ENCODE measurements around the gene SEMA6A. TPM values are rescaled to one million over a fixed set of nuclear protein-coding genes. Genes with fewer than 3 reads are reported as not detected.

The SEMA6A gene
- polyA plus RNA-seq, 1 donor (not counting 4 experiments of a cell fraction or from before 2014, with no cell fraction given), result 0.68 TPM

GRCh38 chr5:116581910-116582309, 7.3 kb upstream of the SEMA6A start:
- no peaks in the 10 kb centered on the region for H3K36me3 ChIP-seq (ENCODE audit: control insufficient read depth in 2 of 2, extremely low read depth in 1 of 2, insufficient read depth in 2 of 2, low read length in 2 of 2)
- H3K4me3 ChIP-seq (ENCODE audit: control insufficient read depth in 2 of 3, extremely low read depth in 1 of 3, insufficient read depth in 2 of 3, low read depth in 1 of 3, low read length in 3 of 3), result no peak overlapping the region
- no peaks in the 10 kb centered on the region for H3K9me3 ChIP-seq (ENCODE audit: control insufficient read depth, low read depth, low read length)
- peaks cover 14% of the 10 kb centered on the region for H3K4me1 ChIP-seq (ENCODE audit: control insufficient read depth, extremely low read depth, insufficient read depth, low read length)
- no peaks in the 10 kb centered on the region for H3K9me1 ChIP-seq (ENCODE audit: control insufficient read depth, extremely low read depth, insufficient read depth, low read length)
- no peak overlapping the region for H3K4me2 ChIP-seq (ENCODE audit: control insufficient read depth, extremely low read depth, insufficient read depth, low read depth, low read length)
- H3K27ac ChIP-seq (ENCODE audit: control insufficient read depth, insufficient read depth, low read length), result no peak overlapping the region
- no peak overlapping the region for H2AFZ ChIP-seq (ENCODE audit: control insufficient read depth, low read length)
- dilution Hi-C loops (cut with MboI; ENCODE audit: extremely low pct_ligation_motif_present, low sequenced_read_pairs), result no loop called here
- DNase-seq (ENCODE audit: low read depth, low spot score) (no peak), FAIRE-seq (no peak)
- H4K20me1 ChIP-seq (ENCODE audit: control insufficient read depth, extremely low read depth, insufficient read depth, low read length), result no peaks in the 10 kb centered on the region
- no peaks in the 10 kb centered on the region for H3K79me2 ChIP-seq (ENCODE audit: control insufficient read depth, insufficient read depth, low read length)
- no peak overlapping the region for H3K9ac ChIP-seq (ENCODE audit: control insufficient read depth, extremely low read depth, insufficient read depth, low read length)
- peaks cover 2% of the 10 kb centered on the region for H3K27me3 ChIP-seq (ENCODE audit: control insufficient read depth, extremely low read depth, insufficient read depth, low read length)
- no peak for TF ChIP-seq CTCF (optimal IDR thresholded peaks at IDR 0.05 in 1 of 3, IDR thresholded peaks at IDR 0.05 in 1 of 3, conservative IDR thresholded peaks at IDR 0.05 in 1 of 3; ENCODE audit: extremely low read depth in 1 of 3, insufficient read depth in 2 of 3, low read length in 3 of 3)
- no peak for TF ChIP-seq EZH2 (IDR thresholded peaks at IDR 0.05; ENCODE audit: low read length)

GRCh38 chr5:116579144-116579543, 4.5 kb upstream of the SEMA6A start:
- Histone ChIP-seq H2AFZ (ENCODE audit: control insufficient read depth, low read length) (no peak overlapping the region), H3K9me1 (ENCODE audit: control insufficient read depth, extremely low read depth, insufficient read depth, low read length) (no peaks in the 10 kb centered on the region), H3K27me3 (ENCODE audit: control insufficient read depth, extremely low read depth, insufficient read depth, low read length) (peaks cover 3% of the 10 kb centered on the region), H3K9me3 (ENCODE audit: control insufficient read depth, low read depth, low read length) (no peaks in the 10 kb centered on the region), H3K79me2 (ENCODE audit: control insufficient read depth, insufficient read depth, low read length) (no peaks in the 10 kb centered on the region), H3K4me3 (ENCODE audit: control insufficient read depth in 2 of 3, extremely low read depth in 1 of 3, insufficient read depth in 2 of 3, low read depth in 1 of 3, low read length in 3 of 3) (no peak overlapping the region), H4K20me1 (ENCODE audit: control insufficient read depth, extremely low read depth, insufficient read depth, low read length) (no peaks in the 10 kb centered on the region), H3K4me1 (ENCODE audit: control insufficient read depth, extremely low read depth, insufficient read depth, low read length) (peaks cover 13% of the 10 kb centered on the region), H3K4me2 (ENCODE audit: control insufficient read depth, extremely low read depth, insufficient read depth, low read depth, low read length) (no peak overlapping the region), H3K36me3 (ENCODE audit: control insufficient read depth in 2 of 2, extremely low read depth in 1 of 2, insufficient read depth in 2 of 2, low read length in 2 of 2) (no peaks in the 10 kb centered on the region), H3K9ac (ENCODE audit: control insufficient read depth, extremely low read depth, insufficient read depth, low read length) (no peak overlapping the region), H3K27ac (ENCODE audit: control insufficient read depth, insufficient read depth, low read length) (no peak overlapping the region)
- FAIRE-seq (no peak), DNase-seq (ENCODE audit: low read depth, low spot score) (no peak)
- dilution Hi-C loops (cut with MboI; ENCODE audit: extremely low pct_ligation_motif_present, low sequenced_read_pairs), result no loop called here
- TF ChIP-seq EZH2 (IDR thresholded peaks at IDR 0.05; ENCODE audit: low read length), result no peak

GRCh38 chr5:116578676-116579075, 4.1 kb upstream of the SEMA6A start:
- H3K36me3 ChIP-seq (ENCODE audit: control insufficient read depth in 2 of 2, extremely low read depth in 1 of 2, insufficient read depth in 2 of 2, low read length in 2 of 2), result no peaks in the 10 kb centered on the region
- FAIRE-seq (no peak), DNase-seq (ENCODE audit: low read depth, low spot score) (no peak)
- H4K20me1 ChIP-seq (ENCODE audit: control insufficient read depth, extremely low read depth, insufficient read depth, low read length), result no peaks in the 10 kb centered on the region
- H3K4me3 ChIP-seq (ENCODE audit: control insufficient read depth in 2 of 3, extremely low read depth in 1 of 3, insufficient read depth in 2 of 3, low read depth in 1 of 3, low read length in 3 of 3), result no peak overlapping the region
- H3K4me1 ChIP-seq (ENCODE audit: control insufficient read depth, extremely low read depth, insufficient read depth, low read length), result peaks cover 10% of the 10 kb centered on the region
- H2AFZ ChIP-seq (ENCODE audit: control insufficient read depth, low read length), result no peak overlapping the region
- H3K79me2 ChIP-seq (ENCODE audit: control insufficient read depth, insufficient read depth, low read length), result no peaks in the 10 kb centered on the region
- TF ChIP-seq CTCF (optimal IDR thresholded peaks at IDR 0.05 in 1 of 3, IDR thresholded peaks at IDR 0.05 in 1 of 3, conservative IDR thresholded peaks at IDR 0.05 in 1 of 3; ENCODE audit: extremely low read depth in 1 of 3, insufficient read depth in 2 of 3, low read length in 3 of 3) (no peak), EZH2 (IDR thresholded peaks at IDR 0.05; ENCODE audit: low read length) (no peak)
- no peak overlapping the region for H3K9ac ChIP-seq (ENCODE audit: control insufficient read depth, extremely low read depth, insufficient read depth, low read length)
- H3K9me3 ChIP-seq (ENCODE audit: control insufficient read depth, low read depth, low read length), result no peaks in the 10 kb centered on the region
- H3K9me1 ChIP-seq (ENCODE audit: control insufficient read depth, extremely low read depth, insufficient read depth, low read length), result no peaks in the 10 kb centered on the region
- H3K27ac ChIP-seq (ENCODE audit: control insufficient read depth, insufficient read depth, low read length), result no peak overlapping the region
- peaks cover 8% of the 10 kb centered on the region for H3K27me3 ChIP-seq (ENCODE audit: control insufficient read depth, extremely low read depth, insufficient read depth, low read length)
- H3K4me2 ChIP-seq (ENCODE audit: control insufficient read depth, extremely low read depth, insufficient read depth, low read depth, low read length), result no peak overlapping the region
- dilution Hi-C loops (cut with MboI; ENCODE audit: extremely low pct_ligation_motif_present, low sequenced_read_pairs), result no loop called here
